Lower leg skin (tissue), 3 donors: ENCODE data around the gene FOXF1.

ENCODE experiments used
- CTCF ChIP-seq, 3 donors: fragments of 450-650 bp; IDR thresholded peaks; one replicate each; pipeline ENCODE4 v1.5.1; 2016; ENCODE audit warnings: antibody characterized with exemption in 3 of 3, mild to moderate bottlenecking in 3 of 3, moderate library complexity in 2 of 3
- POLR2A ChIP-seq, 2 donors: fragments of 450-650 bp; IDR thresholded peaks; one replicate each; pipeline ENCODE4 v1.6.1; 2016 to 2017; ENCODE audit warnings: antibody characterized with exemption in 2 of 2, mild to moderate bottlenecking in 1 of 2, moderate library complexity in 1 of 2

GRCh38 chr16:86517033-86517432 is 6.7 kb downstream of the FOXF1 start:
- no peak for TF ChIP-seq CTCF (IDR thresholded peaks at IDR 0.05)
- no peak for TF ChIP-seq POLR2A (IDR thresholded peaks at IDR 0.05)
